ENCODE results near the gene KLRK1. TPM values are rescaled to one million over a fixed set of nuclear protein-coding genes. Genes with fewer than 3 reads are reported as not detected.
"Not testable (repeated sequence)": the region's sequence is repeated elsewhere in the genome, so short reads cannot be mapped to it uniquely, and the experiment has no call there.

KLRK1 gene
- total RNA-seq, 2 donors from 2014 or later = 0.78 to 2.0 TPM

- Mint-ChIP-seq H3K36me3 (ENCODE audit: low read depth) (peaks cover 3% of the 10 kb centered on the region), H3K4me3 (no peak overlapping the region), H3K4me1 (no peaks in the 10 kb centered on the region), H3K27me3 (peaks cover under 1% of the 10 kb centered on the region), H3K27ac (no peak overlapping the region)
- DNase-seq = no peak
- ATAC-seq = peak; percentile 61
- H3K9me3 ChIP-seq (ENCODE audit: control insufficient read depth, low read length, poor library complexity, severe bottlenecking) = no peaks in the 10 kb centered on the region
These were observed 25.7 kb downstream of the KLRK1 start for GRCh38 chr12:10363914-10364814.

GRCh38 chr12:10363658-10363913, 26.3 kb downstream of the KLRK1 start:
- no peak overlapping the region for H3K4me3 Mint-ChIP-seq
- peaks cover under 1% of the 10 kb centered on the region for H3K36me3 Mint-ChIP-seq (ENCODE audit: low read depth)
- no peaks in the 10 kb centered on the region for H3K9me3 ChIP-seq (ENCODE audit: control insufficient read depth, low read length, poor library complexity, severe bottlenecking)
- no peaks in the 10 kb centered on the region for H3K4me1 Mint-ChIP-seq
- DNase-seq = no peak
- H3K27me3 Mint-ChIP-seq = peaks cover 7% of the 10 kb centered on the region
- ATAC-seq = no peak
- no peak overlapping the region for H3K27ac Mint-ChIP-seq

GRCh38 chr12:10362828-10363657, 26.8 kb downstream of the KLRK1 start:
- Mint-ChIP-seq H3K27ac (peak overlapping the region; percentile 57), H3K36me3 (ENCODE audit: low read depth) (no peaks in the 10 kb centered on the region), H3K4me1 (no peaks in the 10 kb centered on the region), H3K27me3 (peaks cover 8% of the 10 kb centered on the region), H3K4me3 (no peak overlapping the region)
- DNase-seq = no peak
- H3K9me3 ChIP-seq (ENCODE audit: control insufficient read depth, low read length, poor library complexity, severe bottlenecking) = no peaks in the 10 kb centered on the region
- no peak for ATAC-seq

GRCh38 chr12:10362325-10362724, 27.5 kb downstream of the KLRK1 start:
- H3K4me3 Mint-ChIP-seq = no peak overlapping the region
- peaks cover 13% of the 10 kb centered on the region for H3K27me3 Mint-ChIP-seq
- H3K27ac Mint-ChIP-seq = peak overlapping the region; percentile 57
- H3K4me1 Mint-ChIP-seq = no peaks in the 10 kb centered on the region
- no peaks in the 10 kb centered on the region for H3K9me3 ChIP-seq (ENCODE audit: control insufficient read depth, low read length, poor library complexity, severe bottlenecking)
- H3K36me3 Mint-ChIP-seq (ENCODE audit: low read depth) = no peaks in the 10 kb centered on the region
- no peak for ATAC-seq
- DNase-seq = no peak

GRCh38 chr12:10361622-10362021, 28.2 kb downstream of the KLRK1 start:
- no peaks in the 10 kb centered on the region for H3K9me3 ChIP-seq (ENCODE audit: control insufficient read depth, low read length, poor library complexity, severe bottlenecking)
- DNase-seq (no peak), ATAC-seq (no peak)
- Mint-ChIP-seq H3K27me3 (peaks cover 13% of the 10 kb centered on the region), H3K27ac (no peak overlapping the region), H3K4me1 (no peaks in the 10 kb centered on the region), H3K36me3 (ENCODE audit: low read depth) (no peaks in the 10 kb centered on the region), H3K4me3 (no peak overlapping the region)

- DNase-seq (no peak), ATAC-seq (no peak)
- no peaks in the 10 kb centered on the region for H3K9me3 ChIP-seq (ENCODE audit: control insufficient read depth, low read length, poor library complexity, severe bottlenecking)
- Mint-ChIP-seq H3K4me1 (no peaks in the 10 kb centered on the region), H3K27ac (no peak overlapping the region), H3K36me3 (ENCODE audit: low read depth) (no peaks in the 10 kb centered on the region), H3K4me3 (no peak overlapping the region), H3K27me3 (peaks cover 15% of the 10 kb centered on the region)
These were observed 28.8 kb downstream of the KLRK1 start for GRCh38 chr12:10361084-10361483.

GRCh38 chr12:10358969-10359368, 30.9 kb downstream of the KLRK1 start:
- Mint-ChIP-seq H3K27me3 (peaks cover 18% of the 10 kb centered on the region), H3K27ac (no peak overlapping the region), H3K4me3 (no peak overlapping the region), H3K36me3 (ENCODE audit: low read depth) (no peaks in the 10 kb centered on the region), H3K4me1 (no peaks in the 10 kb centered on the region)
- ATAC-seq (no peak), DNase-seq (no peak)
- H3K9me3 ChIP-seq (ENCODE audit: control insufficient read depth, low read length, poor library complexity, severe bottlenecking) = no peaks in the 10 kb centered on the region

- peaks cover 2% of the 10 kb centered on the region for H3K36me3 Mint-ChIP-seq (ENCODE audit: low read depth)
- no peaks in the 10 kb centered on the region for H3K4me1 Mint-ChIP-seq
- DNase-seq (no peak), ATAC-seq (no peak)
- no peak overlapping the region for H3K27ac Mint-ChIP-seq
- H3K9me3 ChIP-seq (ENCODE audit: control insufficient read depth, low read length, poor library complexity, severe bottlenecking) = no peaks in the 10 kb centered on the region
- H3K27me3 Mint-ChIP-seq = peaks cover 18% of the 10 kb centered on the region
- no peak overlapping the region for H3K4me3 Mint-ChIP-seq
These were observed 31.7 kb downstream of the KLRK1 start for GRCh38 chr12:10358131-10358530.

- no peak overlapping the region for H3K4me3 Mint-ChIP-seq
- no peaks in the 10 kb centered on the region for H3K4me1 Mint-ChIP-seq
- no peaks in the 10 kb centered on the region for H3K9me3 ChIP-seq (ENCODE audit: control insufficient read depth, low read length, poor library complexity, severe bottlenecking)
- ATAC-seq (no peak), DNase-seq (no peak)
- peaks cover 32% of the 10 kb centered on the region for H3K27me3 Mint-ChIP-seq
- H3K27ac Mint-ChIP-seq = no peak overlapping the region
- H3K36me3 Mint-ChIP-seq (ENCODE audit: low read depth) = peaks cover 2% of the 10 kb centered on the region
These were observed 35.3 kb downstream of the KLRK1 start for GRCh38 chr12:10354502-10354901.

GRCh38 chr12:10354071-10354470, 35.8 kb downstream of the KLRK1 start:
- H3K27ac Mint-ChIP-seq = no peak overlapping the region
- no peak overlapping the region for H3K4me3 Mint-ChIP-seq
- ATAC-seq (no peak), DNase-seq (no peak)
- H3K9me3 ChIP-seq (ENCODE audit: control insufficient read depth, low read length, poor library complexity, severe bottlenecking) = no peaks in the 10 kb centered on the region
- H3K36me3 Mint-ChIP-seq (ENCODE audit: low read depth) = peaks cover 3% of the 10 kb centered on the region
- H3K27me3 Mint-ChIP-seq = peaks cover 30% of the 10 kb centered on the region
- H3K4me1 Mint-ChIP-seq = no peaks in the 10 kb centered on the region

GRCh38 chr12:10351457-10351856, 38.4 kb downstream of the KLRK1 start:
- DNase-seq; H3K9me3 ChIP-seq (ENCODE audit: control insufficient read depth, low read length, poor library complexity, severe bottlenecking); H3K27ac Mint-ChIP-seq; H3K4me1 Mint-ChIP-seq; ATAC-seq; H3K36me3 Mint-ChIP-seq (ENCODE audit: low read depth); H3K4me3 Mint-ChIP-seq: not testable (repeated sequence)
- H3K27me3 Mint-ChIP-seq = peaks cover 18% of the 10 kb centered on the region

- H3K9me3 ChIP-seq (ENCODE audit: control insufficient read depth, low read length, poor library complexity, severe bottlenecking) = no peaks in the 10 kb centered on the region
- Mint-ChIP-seq H3K4me3 (no peak overlapping the region), H3K27ac (no peak overlapping the region), H3K4me1 (no peaks in the 10 kb centered on the region), H3K36me3 (ENCODE audit: low read depth) (no peaks in the 10 kb centered on the region), H3K27me3 (peaks cover 7% of the 10 kb centered on the region)
- ATAC-seq (no peak), DNase-seq (no peak)
These were observed 47.8 kb downstream of the KLRK1 start for GRCh38 chr12:10341892-10342509.

- H3K9me3 ChIP-seq (ENCODE audit: control insufficient read depth, low read length, poor library complexity, severe bottlenecking); H3K36me3 Mint-ChIP-seq (ENCODE audit: low read depth); DNase-seq; ATAC-seq; H3K27me3 Mint-ChIP-seq; H3K4me3 Mint-ChIP-seq; H3K4me1 Mint-ChIP-seq; H3K27ac Mint-ChIP-seq: not testable (repeated sequence)
These were observed 48.9 kb downstream of the KLRK1 start for GRCh38 chr12:10340946-10341345.

All from T-helper 17 cell (primary cell).